GM18505 (cell line): ENCODE data around the gene TRHDE.

ENCODE experiments used
- ATAC-seq: cut with Tn5 transposase; IDR thresholded peaks from one replicate; pipeline ENCODE4 v1.9.1; 2021; ENCODE audit not compliant: unreplicated experiment
- POLR2A ChIP-seq: IDR thresholded peaks from 4 replicates; pipeline ENCODE4 v1.6.1; 2011; ENCODE audit warnings: borderline replicate concordance; ENCODE audit not compliant: insufficient read depth, insufficient read length; ENCODE audit errors: extremely low read depth

Gene TRHDE

DNA sequence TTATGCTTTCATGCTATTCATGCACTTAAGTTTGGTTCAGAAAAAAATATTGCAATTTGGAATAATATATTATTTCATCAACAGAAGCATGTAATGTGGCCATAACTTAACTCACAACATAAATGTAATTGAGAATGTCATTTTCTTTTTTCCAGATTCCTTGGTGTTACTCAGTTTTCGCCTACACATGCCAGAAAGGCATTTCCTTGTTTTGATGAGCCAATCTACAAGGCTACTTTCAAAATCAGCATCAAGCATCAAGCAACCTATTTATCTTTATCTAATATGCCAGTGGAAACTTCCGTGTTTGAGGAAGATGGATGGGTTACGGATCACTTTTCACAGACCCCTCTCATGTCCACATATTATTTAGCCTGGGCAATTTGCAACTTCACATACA, 14.4 kb downstream of the TRHDE start:
- no peak for TF ChIP-seq POLR2A
- ATAC-seq = no peak

DNA sequence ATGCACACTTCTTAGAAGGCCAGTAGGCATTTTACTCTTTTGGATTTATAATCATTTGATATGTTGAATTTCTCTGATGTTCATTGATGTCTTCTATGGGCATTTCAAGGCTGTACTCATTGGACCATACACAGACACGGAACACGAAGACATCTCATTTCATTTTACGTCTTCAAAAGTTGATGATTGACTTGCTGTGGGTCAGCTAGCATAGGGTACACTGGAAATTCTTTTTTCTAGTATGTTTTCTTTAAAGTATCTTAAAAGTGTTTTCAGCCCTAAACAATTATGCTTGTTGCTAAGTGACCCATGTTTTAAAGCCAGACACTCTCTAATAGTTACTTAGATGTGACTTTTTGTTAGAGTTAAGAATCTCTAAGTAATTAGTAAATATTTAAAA, 16.3 kb downstream of the TRHDE start:
- TF ChIP-seq POLR2A = no peak
- no peak for ATAC-seq

GRCh38 chr12:72288911-72289310, 16.7 kb downstream of the TRHDE start:
- no peak for TF ChIP-seq POLR2A
- ATAC-seq = no peak

GRCh38 chr12:72289633-72290032, 17.5 kb downstream of the TRHDE start:
- no peak for TF ChIP-seq POLR2A

DNA sequence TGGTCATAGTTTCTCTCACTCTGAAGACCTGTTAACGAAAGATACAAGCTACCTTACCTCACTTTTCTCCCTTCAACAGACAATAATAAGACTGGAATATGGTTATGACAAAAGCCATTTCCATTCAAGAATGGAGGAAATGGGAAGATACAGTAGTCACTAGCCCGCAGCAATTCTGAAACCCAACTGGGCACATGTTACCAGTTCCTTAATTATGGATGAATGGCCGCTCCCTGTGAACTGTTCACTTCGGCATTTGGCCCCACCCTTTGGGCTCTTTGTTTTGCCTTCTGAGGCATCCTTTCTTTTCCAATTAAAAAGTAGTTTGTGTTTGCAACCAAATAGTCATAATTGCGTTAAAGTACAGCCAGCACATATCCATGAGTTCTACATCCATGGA, 19.0 kb downstream of the TRHDE start:
- ATAC-seq = no peak
- no peak for TF ChIP-seq POLR2A

More at GRCh38 chr12:72289633-72290032, 17.5 kb downstream of the TRHDE start:
- no peak for ATAC-seq

- no peak for TF ChIP-seq POLR2A
Measured at GRCh38 chr12:72293701-72294100, 21.5 kb downstream of the TRHDE start.

DNA sequence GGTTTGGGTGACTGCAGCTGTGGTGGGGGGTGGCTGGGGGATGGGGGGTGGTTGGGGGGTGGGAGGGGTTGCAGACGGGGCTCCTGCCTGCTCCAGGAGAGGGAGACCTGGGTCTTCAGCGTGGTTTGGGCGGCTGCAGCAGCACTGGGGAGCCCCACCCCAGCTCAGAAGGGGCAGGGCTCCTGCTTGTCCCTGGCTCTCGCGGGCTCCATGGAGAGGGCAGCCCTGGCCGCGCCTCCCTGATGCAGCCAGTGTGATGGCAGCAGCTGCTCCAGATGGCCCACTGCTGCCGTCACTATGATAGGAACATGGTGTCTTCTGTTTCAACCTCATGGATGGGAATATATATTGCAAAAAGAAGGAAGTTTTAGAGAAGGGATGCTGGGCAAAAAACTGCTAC, 22.9 kb downstream of the TRHDE start:
- no peak for ATAC-seq
- TF ChIP-seq POLR2A = no peak

More at GRCh38 chr12:72293701-72294100, 21.5 kb downstream of the TRHDE start:
- no peak for ATAC-seq

- no peak for ATAC-seq
- TF ChIP-seq POLR2A = no peak
Measured at GRCh38 chr12:72295744-72296143, 23.6 kb downstream of the TRHDE start.

- ATAC-seq = no peak
- TF ChIP-seq POLR2A = no peak
Measured at GRCh38 chr12:72296389-72296788, 24.2 kb downstream of the TRHDE start.

GRCh38 chr12:72297666-72298065, 25.5 kb downstream of the TRHDE start:
- ATAC-seq = no peak
- TF ChIP-seq POLR2A = no peak

GRCh38 chr12:72300728-72301127, 28.6 kb downstream of the TRHDE start:
- no peak for TF ChIP-seq POLR2A
- ATAC-seq = no peak

- no peak for ATAC-seq
- no peak for TF ChIP-seq POLR2A
Measured at GRCh38 chr12:72304751-72305150, 32.6 kb downstream of the TRHDE start.

DNA sequence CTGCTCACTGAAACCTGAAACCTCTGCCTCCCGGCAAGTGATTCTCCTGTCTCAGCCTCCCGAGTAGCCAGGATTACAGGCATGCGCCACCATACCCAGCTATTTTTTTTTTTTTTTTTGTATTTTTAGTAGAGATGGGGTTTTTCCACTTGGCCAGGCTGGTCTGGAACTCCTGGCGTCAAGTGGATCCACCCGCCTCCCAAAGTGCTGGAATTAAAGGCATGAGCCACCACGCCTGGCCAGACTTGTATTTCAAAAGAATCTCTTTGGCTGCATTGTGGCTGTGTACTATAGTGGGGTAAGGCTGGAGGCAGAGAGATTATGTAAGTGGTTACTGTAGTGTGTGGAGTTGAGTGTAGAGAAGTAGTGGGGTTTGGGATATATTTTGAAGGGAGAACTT, 35.1 kb downstream of the TRHDE start:
- no peak for TF ChIP-seq POLR2A
- ATAC-seq = no peak

- TF ChIP-seq POLR2A = no peak
- ATAC-seq = no peak
Measured at GRCh38 chr12:72311946-72312345, 39.8 kb downstream of the TRHDE start.

- TF ChIP-seq POLR2A = no peak
- ATAC-seq = no peak
Measured at GRCh38 chr12:72313806-72314205, 41.6 kb downstream of the TRHDE start.
